GM23338 (cell line): ENCODE measurements around the gene NWD2. TPM values are rescaled to one million over a fixed set of nuclear protein-coding genes. Genes with fewer than 3 reads are reported as not detected.
A peak's percentile ranks its signal among the peaks of the same experiment; 100 is the strongest.

Source experiments
- ATAC-seq: fragments of 200-7000 bp; cut with Tn5 transposase; 3 replicates; pipeline ENCODE4 v1.9.1; 2020
- DNase-seq: peaks from one replicate; pipeline ENCODE4 v3.0.0-alpha.2; 2015; ENCODE audit warnings: low spot score
- H2AFZ ChIP-seq: fragments of 200-600 bp; sonication (generic); 2 replicates; pipeline ENCODE4 v1.8.0; 2016; ENCODE audit warnings: antibody characterized with exemption, mild to moderate bottlenecking, moderate library complexity
- H3F3A ChIP-seq: fragments of 200-600 bp; sonication (generic); replicated peaks from 2 replicates; pipeline ENCODE4 v1.8.0; 2017; ENCODE audit warnings: antibody characterized with exemption, mixed run types, low read depth
- H3K27ac ChIP-seq: fragments of 200-600 bp; sonication (generic); 2 replicates; pipeline ENCODE4 v1.6.1; 2016; ENCODE audit warnings: low read depth
- H3K27me3 ChIP-seq: fragments of 200-600 bp; sonication (generic); 2 replicates; pipeline ENCODE4 v1.8.0; 2016; ENCODE audit warnings: mild to moderate bottlenecking, mixed run types, moderate library complexity; ENCODE audit not compliant: insufficient read depth
- H3K36me3 ChIP-seq: fragments of 200-600 bp; sonication (generic); 2 replicates; pipeline ENCODE4 v1.8.0; 2016; ENCODE audit warnings: mild to moderate bottlenecking; ENCODE audit not compliant: insufficient read depth
- H3K4me1 ChIP-seq: fragments of 200-600 bp; sonication (generic); 2 replicates; pipeline ENCODE4 v1.8.0; 2016; ENCODE audit warnings: mild to moderate bottlenecking, moderate library complexity; ENCODE audit not compliant: insufficient read depth
- H3K4me2 ChIP-seq: fragments of 200-600 bp; sonication (generic); 2 replicates; pipeline ENCODE4 v1.7.1; 2017; ENCODE audit warnings: mixed run types
- H3K4me3 ChIP-seq: fragments of 200-600 bp; sonication (generic); 2 replicates; pipeline ENCODE4 v1.6.1; 2016; ENCODE audit warnings: mixed run types
- H3K79me2 ChIP-seq: fragments of 200-600 bp; sonication (generic); replicated peaks from 2 replicates; pipeline ENCODE4 v1.8.0; 2017; ENCODE audit warnings: mild to moderate bottlenecking; ENCODE audit not compliant: insufficient read depth
- H3K9me2 ChIP-seq: fragments of 200-600 bp; sonication (generic); 2 replicates; pipeline ENCODE4 v1.8.0; 2017; ENCODE audit not compliant: insufficient read depth
- H4K20me1 ChIP-seq: fragments of 200-600 bp; sonication (generic); replicated peaks from 2 replicates; pipeline ENCODE4 v1.8.0; 2017; ENCODE audit warnings: mild to moderate bottlenecking; ENCODE audit not compliant: insufficient read depth
- H3K27ac Mint-ChIP-seq: 2 replicates; pipeline ENCODE4 v1.8.0; 2020; ENCODE audit warnings: inconsistent platforms, mild to moderate bottlenecking, moderate library complexity, mixed read lengths
- H3K27me3 Mint-ChIP-seq: 3 replicates; pipeline ENCODE4 v1.8.0; 2022; ENCODE audit warnings: low read depth, mild to moderate bottlenecking, moderate library complexity, mixed read lengths, inconsistent platforms; ENCODE audit not compliant: insufficient read depth, poor library complexity
- H3K36me3 Mint-ChIP-seq: 3 replicates; pipeline ENCODE4 v1.8.0; 2021; ENCODE audit warnings: low read depth, mild to moderate bottlenecking, inconsistent platforms, moderate library complexity, mixed read lengths
- H3K4me1 Mint-ChIP-seq: 3 replicates; pipeline ENCODE4 v1.8.0; 2020; ENCODE audit warnings: mild to moderate bottlenecking, inconsistent platforms, mixed read lengths
- H3K4me3 Mint-ChIP-seq: 3 replicates; pipeline ENCODE4 v1.8.0; 2021; ENCODE audit warnings: moderate library complexity, mild to moderate bottlenecking, inconsistent platforms, mixed read lengths
- H3K9me3 Mint-ChIP-seq: 3 replicates; pipeline ENCODE4 v1.8.0; 2020; ENCODE audit warnings: moderate library complexity, mild to moderate bottlenecking, inconsistent platforms, mixed read lengths
- ETS1 ChIP-seq: IDR thresholded peaks from 2 replicates; pipeline ENCODE4 v1.6.1; 2016; ENCODE audit warnings: antibody characterized with exemption
- EZH2 ChIP-seq: fragments of 200-600 bp; sonication (generic); IDR thresholded peaks from one replicate; pipeline ENCODE4 v1.8.0; 2017; ENCODE audit warnings: antibody characterized with exemption, mild to moderate bottlenecking, low read depth; ENCODE audit not compliant: unreplicated experiment
- EZH2phosphoT487 ChIP-seq: fragments of 200-600 bp; sonication (generic); IDR thresholded peaks from one replicate; pipeline ENCODE4 v1.8.1; 2018; ENCODE audit warnings: antibody characterized with exemption; ENCODE audit not compliant: unreplicated experiment
- JUNB ChIP-seq: IDR thresholded peaks from one replicate; pipeline ENCODE4 v1.6.1; 2016; ENCODE audit warnings: antibody characterized with exemption; ENCODE audit not compliant: unreplicated experiment
- POLR2AphosphoS5 ChIP-seq: IDR thresholded peaks from 2 replicates; pipeline ENCODE4 v1.6.1; 2016; ENCODE audit warnings: antibody characterized with exemption, low read depth
- REST ChIP-seq: IDR thresholded peaks from one replicate; pipeline ENCODE4 v1.6.1; 2018; ENCODE audit warnings: antibody characterized with exemption; ENCODE audit not compliant: unreplicated experiment
- ZNF114 ChIP-seq: fragments of 250-450 bp; sonication (Bioruptor Pico); IDR thresholded peaks from 2 replicates; pipeline ENCODE4 v1.5.0; 2020; ENCODE audit warnings: mild to moderate bottlenecking, moderate library complexity
- ZNF331 ChIP-seq: fragments of 250-450 bp; sonication (Bioruptor Pico); IDR thresholded peaks from 2 replicates; pipeline ENCODE4 v1.5.0; 2020; ENCODE audit warnings: low read depth, mild to moderate bottlenecking, moderate library complexity
- ZNF462 ChIP-seq: fragments of 250-450 bp; sonication (Bioruptor Pico); IDR thresholded peaks from 2 replicates; pipeline ENCODE4 v1.5.0; 2020; ENCODE audit warnings: mild to moderate bottlenecking, moderate library complexity
- polyA plus RNA-seq: library from polyadenylated mRNA; unstranded; fragments of >200 nt; fragmentation: Nextera tagmentation; extraction: Ambion mirVana; gene quantifications from 2 replicates; pipeline ENCODE4 v1.2.1, GENCODE V29; 2016
- total RNA-seq: library from RNA; depleted of rRNA; stranded (reverse); fragments of >200 nt; shearing (Covaris generic); gene quantifications from 2 replicates; pipeline ENCODE4 v1.2.3, GENCODE V29; 2014

Gene NWD2
- total and polyA plus RNA-seq, 2 experiments from 2014 or later: 0.07 TPM; not detected in 1

- Histone ChIP-seq H3F3A (no peaks in the 10 kb centered on the region), H3K27ac (no peak overlapping the region), H4K20me1 (no peaks in the 10 kb centered on the region), H3K27me3 (no peaks in the 10 kb centered on the region), H2AFZ (no peak overlapping the region), H3K4me2 (no peak overlapping the region), H3K36me3 (no peaks in the 10 kb centered on the region), H3K4me1 (peaks cover 6% of the 10 kb centered on the region), H3K4me3 (no peak overlapping the region), H3K9me2 (peaks cover 6% of the 10 kb centered on the region; the same call in 1 of the 2 replicates), H3K79me2 (no peaks in the 10 kb centered on the region)
- DNase-seq: peak; percentile 17
- no peak for TF ChIP-seq JUNB
- TF ChIP-seq EZH2phosphoT487: no peak
- no peak for TF ChIP-seq ZNF114 (CRISPR knock-in tag)
- no peak for TF ChIP-seq REST
- no peak for TF ChIP-seq ETS1
- ATAC-seq: no peak
- Mint-ChIP-seq H3K4me3 (no peak overlapping the region), H3K9me3 (no peaks in the 10 kb centered on the region), H3K36me3 (no peaks in the 10 kb centered on the region), H3K27ac (no peak overlapping the region), H3K27me3 (peaks cover under 1% of the 10 kb centered on the region), H3K4me1 (peaks cover 5% of the 10 kb centered on the region)
Observed at GRCh38 chr4:37317104-37317643, 72.6 kb downstream of the NWD2 start.

GRCh38 chr4:37320513-37321235, 76.1 kb downstream of the NWD2 start:
- H3K27ac ChIP-seq: no peak overlapping the region
- peaks cover 17% of the 10 kb centered on the region for H3K4me1 Mint-ChIP-seq
- no peaks in the 10 kb centered on the region for H4K20me1 ChIP-seq
- H3K27ac Mint-ChIP-seq: no peak overlapping the region
- ATAC-seq: no peak
- no peak for DNase-seq
- no peak overlapping the region for H3K4me3 Mint-ChIP-seq
- no peak overlapping the region for H3K4me2 ChIP-seq
- H2AFZ ChIP-seq: no peak overlapping the region
- no peak overlapping the region for H3K4me3 ChIP-seq
- H3K36me3 ChIP-seq: no peaks in the 10 kb centered on the region
- no peaks in the 10 kb centered on the region for H3K9me3 Mint-ChIP-seq
- no peaks in the 10 kb centered on the region for H3K27me3 ChIP-seq
- H3F3A ChIP-seq: no peaks in the 10 kb centered on the region
- H3K9me2 ChIP-seq: peaks cover 6% of the 10 kb centered on the region; the same call in 1 of the 2 replicates
- no peaks in the 10 kb centered on the region for H3K79me2 ChIP-seq
- H3K27me3 Mint-ChIP-seq: peaks cover 1% of the 10 kb centered on the region
- H3K4me1 ChIP-seq: peaks cover 18% of the 10 kb centered on the region
- no peaks in the 10 kb centered on the region for H3K36me3 Mint-ChIP-seq
- TF ChIP-seq ZNF462 (CRISPR knock-in tag) (no peak), POLR2AphosphoS5 (no peak), ZNF114 (CRISPR knock-in tag) (no peak), EZH2 (no peak), ZNF331 (CRISPR knock-in tag) (no peak)
